Putamen (tissue), 1 donor: ENCODE data around the gene MYOCOS.
"Not testable (repeated sequence)": the region's sequence is repeated elsewhere in the genome, so short reads cannot be mapped to it uniquely, and the experiment has no call there.

ENCODE experiments used
- DNase-seq: peaks from one replicate; pipeline ENCODE4 v3.0.0-alpha.2; 2016; ENCODE audit warnings: low spot score

Gene MYOCOS

DNA sequence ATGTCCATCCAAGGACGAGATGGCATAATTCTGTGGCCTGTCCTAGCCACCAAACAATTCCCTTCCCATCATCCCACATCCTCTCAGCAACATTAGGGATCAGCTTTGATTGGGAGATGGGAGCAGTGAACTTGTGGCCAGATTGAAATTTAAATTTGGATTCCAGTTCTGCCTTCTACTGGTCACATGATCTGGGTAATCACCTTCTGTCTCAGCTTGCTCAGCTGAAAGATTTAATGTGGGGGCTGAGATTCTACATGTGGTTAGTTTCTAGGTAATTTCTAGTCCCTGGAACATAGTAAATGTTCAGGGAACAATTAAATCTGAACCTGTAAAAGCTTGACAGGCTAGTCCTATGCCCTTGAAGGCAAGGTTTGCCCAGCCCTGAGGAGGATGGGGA, 3.2 kb downstream of the MYOCOS start:
- DNase-seq: no peak

DNA sequence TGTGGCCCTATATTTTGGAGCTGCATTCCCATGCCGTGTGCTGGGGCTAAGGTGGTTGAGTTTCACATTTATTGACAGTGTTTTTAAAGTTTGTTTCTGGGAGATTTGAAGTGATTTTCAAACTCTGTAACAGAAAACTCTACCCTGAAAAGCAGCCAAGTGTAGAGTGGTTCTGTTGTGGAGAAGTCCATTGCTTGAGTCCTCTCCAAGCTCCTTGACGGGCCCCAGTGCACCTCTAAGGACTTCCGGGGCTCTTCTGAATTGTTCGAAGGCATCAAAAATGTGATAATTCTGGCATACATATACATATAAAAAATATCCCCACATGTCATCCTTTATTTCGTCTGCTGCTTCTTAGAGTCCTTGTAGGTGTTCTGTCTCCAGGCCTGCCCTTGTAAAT, 5.0 kb downstream of the MYOCOS start:
- no peak for DNase-seq

GRCh38 chr1:171628225-171628624, 6.2 kb downstream of the MYOCOS start:
- DNase-seq: no peak

GRCh38 chr1:171635661-171636060, 13.6 kb downstream of the MYOCOS start:
- DNase-seq: no peak

- no peak for DNase-seq
Measured at GRCh38 chr1:171636141-171636540, 14.1 kb downstream of the MYOCOS start.

DNA sequence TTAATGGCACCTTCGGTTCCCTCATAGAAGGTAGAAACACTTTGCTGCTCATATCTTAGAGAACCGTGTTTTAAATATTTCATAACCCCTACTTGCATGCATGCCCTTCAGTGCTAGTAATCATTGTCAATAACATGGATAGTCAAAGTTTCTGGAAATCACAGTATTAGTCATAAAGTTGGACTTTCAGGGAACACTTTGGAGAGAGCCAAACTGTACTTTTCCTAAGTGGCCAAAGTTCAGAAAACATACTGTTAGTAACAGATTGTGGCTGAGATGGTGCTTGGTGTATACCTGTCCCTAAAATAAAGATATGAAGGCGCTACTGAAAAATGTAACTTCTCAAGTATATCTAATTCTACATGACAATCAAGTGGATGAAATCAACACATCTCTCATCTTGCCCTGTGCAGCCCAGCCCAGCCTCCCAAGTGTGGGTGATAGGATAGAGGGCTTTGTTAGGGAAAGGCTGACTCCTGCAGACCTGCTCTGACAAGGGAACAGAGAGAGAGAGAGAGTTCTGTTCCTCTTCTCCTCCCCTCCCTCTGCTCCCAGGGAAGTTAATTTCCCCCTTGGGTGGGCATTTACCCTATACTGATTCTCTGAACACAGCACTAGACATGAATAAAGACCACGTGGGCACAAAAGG, 16.0 kb downstream of the MYOCOS start:
- DNase-seq: no peak

DNA sequence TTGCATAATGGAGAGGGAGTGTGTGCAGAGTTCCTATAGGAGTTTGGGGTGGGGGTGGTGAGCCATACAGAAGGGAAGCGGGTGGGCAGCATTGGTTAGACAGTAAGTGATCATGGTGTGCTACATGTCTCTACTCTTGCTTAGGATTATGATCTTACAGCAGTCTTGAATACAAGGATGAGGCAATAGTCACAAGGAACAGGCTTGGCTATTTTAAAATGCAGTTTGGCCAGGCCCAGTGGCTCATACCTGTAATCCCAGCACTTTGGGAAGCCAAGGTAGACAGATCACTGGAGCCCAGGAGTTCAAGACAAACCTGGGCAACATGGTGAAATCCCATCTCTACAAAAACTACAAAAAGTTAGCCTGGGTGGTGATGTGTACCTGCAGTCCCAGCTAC, 18.2 kb downstream of the MYOCOS start:
- no peak for DNase-seq

- no peak for DNase-seq
Measured at GRCh38 chr1:171641076-171641864, 19.2 kb downstream of the MYOCOS start.

DNA sequence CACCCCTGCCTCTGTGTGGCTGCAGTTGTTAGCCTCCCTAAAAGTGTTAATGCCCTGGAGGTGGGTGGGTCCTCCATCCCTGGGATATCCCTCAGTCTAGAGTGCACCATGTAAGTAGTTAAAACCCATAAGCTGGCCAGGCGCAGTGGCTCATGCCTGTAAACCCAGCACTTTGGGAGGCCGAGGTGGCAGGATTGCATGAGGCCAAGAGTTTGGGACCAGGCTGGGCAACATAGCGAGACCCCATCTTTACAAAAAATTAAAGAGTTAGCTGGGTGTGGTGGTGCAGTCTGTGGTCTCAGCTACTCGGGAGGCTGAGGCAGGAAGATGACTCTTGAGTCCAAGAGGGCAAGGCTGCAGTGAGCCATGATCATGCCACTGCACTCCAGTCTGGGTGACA, 20.2 kb downstream of the MYOCOS start:
- DNase-seq: no peak

GRCh38 chr1:171643156-171643555, 21.1 kb downstream of the MYOCOS start:
- no peak for DNase-seq

DNA sequence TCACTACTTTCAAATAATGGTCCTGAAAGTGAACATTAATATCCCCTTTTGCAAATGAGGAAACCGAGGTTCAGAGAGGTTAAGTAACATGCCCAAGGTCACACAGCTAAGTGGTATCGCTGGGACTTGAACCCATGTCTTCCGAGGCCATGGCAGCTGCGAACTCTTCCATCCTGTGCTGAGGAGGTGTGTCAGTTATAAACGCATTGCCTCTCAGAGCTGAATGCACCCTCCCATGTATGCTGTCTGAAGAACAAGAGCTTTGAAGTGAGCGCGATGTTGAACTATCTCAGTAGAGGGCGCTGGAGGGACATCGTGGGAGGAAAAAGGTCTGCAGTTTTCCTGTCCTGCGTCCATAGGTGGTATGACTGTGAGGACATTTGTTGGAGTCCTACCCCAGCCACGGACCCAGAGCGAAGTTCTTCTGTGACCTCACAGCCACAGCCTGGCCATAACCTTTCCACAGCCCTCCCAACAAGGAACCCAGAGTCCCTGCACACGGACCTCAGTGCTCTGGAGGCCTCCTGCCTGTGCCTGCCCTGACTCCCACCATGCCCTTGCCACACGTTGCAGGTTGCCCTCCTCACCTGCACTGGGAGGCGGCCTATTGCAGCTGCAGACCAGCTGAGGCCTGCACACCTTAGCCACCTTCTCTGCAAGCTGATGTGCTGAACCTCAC, 22.9 kb downstream of the MYOCOS start:
- DNase-seq: peak; percentile 67

GRCh38 chr1:171645553-171646248, 23.7 kb downstream of the MYOCOS start:
- peak; percentile 31 for DNase-seq

DNA sequence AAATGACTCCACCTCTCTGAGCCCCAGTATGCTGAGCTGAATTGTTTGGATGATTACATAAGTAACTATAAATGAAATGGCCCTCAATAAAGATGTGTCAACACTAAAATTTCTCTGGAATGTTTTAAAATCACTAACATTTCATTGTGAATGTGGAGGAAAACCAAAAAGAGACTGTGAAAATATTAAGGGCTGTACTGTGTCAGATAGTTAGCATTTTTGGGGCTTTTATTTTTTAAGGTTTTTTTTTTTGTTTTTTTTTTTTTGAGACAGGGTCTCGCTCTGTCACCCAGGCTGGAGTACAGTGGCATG, 24.2 kb downstream of the MYOCOS start:
- no peak for DNase-seq

- DNase-seq: no peak
Measured at GRCh38 chr1:171652234-171652822, 30.3 kb downstream of the MYOCOS start, which contains the start of gene MYOC. MYOC (minus strand) TSS chr1:171652688; CDS start chr1:171652611, 77 bp downstream.

DNA sequence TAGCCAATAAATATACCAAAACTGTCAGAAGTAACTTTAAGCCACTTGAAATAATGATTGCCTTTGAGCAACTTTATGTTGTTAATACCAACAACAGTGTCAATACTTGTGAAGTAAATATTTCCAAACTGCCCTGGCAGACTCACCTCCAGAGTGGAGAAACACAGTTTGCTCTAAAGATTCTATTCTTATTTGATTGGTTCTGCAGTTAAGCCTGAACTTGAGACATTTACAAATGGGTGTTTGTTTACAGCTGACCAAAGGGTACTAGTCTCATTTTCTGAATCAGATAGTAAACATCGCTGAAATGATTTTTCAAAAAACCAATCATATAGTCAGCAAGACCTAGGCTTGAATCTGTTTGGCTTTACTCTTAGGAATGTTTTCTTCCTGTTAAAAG, 31.8 kb downstream of the MYOCOS start:
- no peak for DNase-seq

DNA sequence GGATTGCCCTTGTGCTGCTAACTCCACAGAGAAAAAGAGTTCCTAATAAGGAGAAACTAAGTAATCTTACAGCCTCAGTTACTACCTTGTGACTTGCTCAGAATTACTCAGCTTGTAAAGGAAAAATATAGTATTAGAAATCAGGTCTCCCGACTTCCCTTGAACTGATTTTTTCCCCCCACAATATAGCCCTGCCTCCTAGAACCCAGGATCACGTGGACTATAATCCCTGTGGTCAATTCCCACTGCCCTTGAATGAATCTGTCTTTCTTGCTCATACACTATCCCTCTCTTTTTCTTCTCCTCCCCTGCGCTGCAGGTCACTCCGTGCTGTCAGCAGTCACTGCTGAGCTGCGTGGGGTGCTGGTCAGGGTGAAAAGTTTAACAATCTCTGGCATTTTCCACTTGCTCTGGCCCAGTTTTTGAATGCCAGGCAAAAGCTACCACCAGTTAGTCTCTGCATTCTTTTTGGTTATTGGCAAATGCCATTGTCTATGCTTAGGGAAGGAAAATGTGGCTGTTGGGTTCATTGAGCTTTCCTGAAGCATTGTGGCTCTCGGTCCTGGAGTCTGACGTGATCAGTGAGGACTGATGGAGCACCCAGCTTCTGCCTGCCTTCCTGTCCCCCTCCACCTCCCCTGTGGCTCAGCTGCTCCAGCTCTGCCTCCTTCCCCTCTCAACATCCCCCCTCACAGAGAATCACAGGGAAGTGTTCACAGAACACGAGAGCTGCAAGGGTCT, 32.3 kb downstream of the MYOCOS start:
- DNase-seq: no peak

GRCh38 chr1:171654942-171655745, 33.1 kb downstream of the MYOCOS start:
- no peak for DNase-seq

- no peak for DNase-seq
Measured at GRCh38 chr1:171655746-171656116, 33.7 kb downstream of the MYOCOS start.

- not testable (repeated sequence) for DNase-seq
Measured at GRCh38 chr1:171656206-171656605, 34.2 kb downstream of the MYOCOS start.

GRCh38 chr1:171661076-171661650, 39.1 kb downstream of the MYOCOS start:
- no peak for DNase-seq
